PC-3 (cell line): ENCODE data around the gene KDM4C. TPM values are rescaled to one million over a fixed set of nuclear protein-coding genes. Genes with fewer than 3 reads are reported as not detected.

Experiments
- ATAC-seq: fragments of 200-7000 bp; cut with Tn5 transposase; 2 replicates; pipeline ENCODE4 v1.9.1; 2020; ENCODE audit warnings: mild to moderate bottlenecking, moderate library complexity
- BruUV-seq: library from RNA; stranded (reverse); fragments of 400-500 nt; replicated peaks from 2 replicates; lab custom pipeline; 2021; lab: Mats Ljungman, UMichigan
- CTCF ChIA-PET: fragments of 300-600 bp; sonication (Branson Sonifier 250); formaldehyde crosslinking; loops from one replicate; lab custom pipeline; 2022; ENCODE audit warnings: antibody characterized with exemption; lab: Charles Lee
- POLR2A ChIA-PET: fragments of 300-600 bp; sonication (Branson Sonifier 250); formaldehyde crosslinking; loops from one replicate; lab custom pipeline; 2022; ENCODE audit warnings: antibody characterized with exemption; ENCODE audit not compliant: unreplicated experiment; lab: Charles Lee
- DNase-seq: peaks from one replicate; pipeline ENCODE4 v3.0.0-alpha.2; 2015
- H2AFZ ChIP-seq: fragments of 300-600 bp; sonication (generic); 2 replicates; pipeline ENCODE4 v1.6.0; 2016; ENCODE audit warnings: antibody characterized with exemption, low read length
- H3F3A ChIP-seq: fragments of 300-600 bp; sonication (generic); one replicate; pipeline ENCODE4 v1.6.0; 2017; ENCODE audit warnings: antibody characterized with exemption, low read length, control low read depth, mild to moderate bottlenecking; ENCODE audit not compliant: unreplicated experiment
- H3K27ac ChIP-seq: fragments of 300-600 bp; sonication (generic); 2 replicates; pipeline ENCODE4 v1.5.1; 2016; ENCODE audit warnings: mild to moderate bottlenecking, low read length
- H3K27me3 ChIP-seq: fragments of 300-600 bp; sonication (generic); 2 replicates; pipeline ENCODE4 v1.6.1; 2016; ENCODE audit warnings: low read length, mixed read lengths
- H3K36me3 ChIP-seq: fragments of 300-600 bp; sonication (generic); 2 replicates; pipeline ENCODE4 v1.6.1; 2016; ENCODE audit warnings: low read depth, mixed run types, low read length, mixed read lengths
- H3K4me1 ChIP-seq: fragments of 300-600 bp; sonication (generic); 2 replicates; pipeline ENCODE4 v1.5.1; 2016; ENCODE audit warnings: low read length; ENCODE audit not compliant: insufficient read depth
- H3K4me2 ChIP-seq: fragments of 300-600 bp; sonication (generic); 2 replicates; pipeline ENCODE4 v1.6.0; 2016; ENCODE audit warnings: low read length
- H3K4me3 ChIP-seq: fragments of 300-600 bp; sonication (generic); 2 replicates; pipeline ENCODE4 v1.5.1; 2016; ENCODE audit warnings: mild to moderate bottlenecking, low read length, mixed read lengths
- H3K79me2 ChIP-seq: fragments of 300-600 bp; sonication (generic); 2 replicates; pipeline ENCODE4 v1.6.1; 2017; ENCODE audit warnings: low read length, mixed read lengths
- H3K9ac ChIP-seq: fragments of 300-600 bp; sonication (generic); 2 replicates; pipeline ENCODE4 v1.6.0; 2016; ENCODE audit warnings: mild to moderate bottlenecking, low read length
- H3K9me2 ChIP-seq: fragments of 300-600 bp; sonication (generic); replicated peaks from 2 replicates; pipeline ENCODE4 v1.6.1; 2016; ENCODE audit warnings: mixed run types, low read length, mixed read lengths
- H3K9me3 ChIP-seq: fragments of 300-600 bp; sonication (generic); 2 replicates; pipeline ENCODE4 v1.6.1; 2016; ENCODE audit warnings: low read length, mixed read lengths
- H4K20me1 ChIP-seq: fragments of 300-600 bp; sonication (generic); 2 replicates; pipeline ENCODE4 v1.6.1; 2016; ENCODE audit warnings: low read length, mixed read lengths
- CTCF ChIP-seq: fragments of 300-600 bp; sonication (generic); conservative IDR thresholded peaks from 2 replicates; pipeline ENCODE4 v1.5.1; 2017; ENCODE audit warnings: antibody characterized with exemption, low read depth, mild to moderate bottlenecking, low read length
- EZH2 ChIP-seq: fragments of 300-600 bp; sonication (generic); IDR thresholded peaks from one replicate; pipeline ENCODE4 v1.6.1; 2017; ENCODE audit warnings: antibody characterized with exemption, mild to moderate bottlenecking, low read length; ENCODE audit not compliant: unreplicated experiment
- EZH2phosphoT487 ChIP-seq: fragments of 300-600 bp; sonication (generic); IDR thresholded peaks from 2 replicates; pipeline ENCODE4 v1.6.1; 2018; ENCODE audit warnings: mild to moderate bottlenecking, antibody characterized with exemption, low read length, borderline replicate concordance
- intact Hi-C: fragments of 100-400 bp; cut with micrococcal nuclease; formaldehyde crosslinking; loops from 2 replicates; pipeline ENCODE4 v1.9.0; 2023
- total RNA-seq: library from RNA; depleted of rRNA; stranded (reverse); fragments of >200 nt; gene quantifications from 2 replicates; pipeline ENCODE4 v1.2.3, GENCODE V29; 2014

The KDM4C gene
- total RNA-seq, 1 experiment from 2014 or later: 27.0 TPM

GRCh38 chr9:7174884-7175283 is 417.1 kb downstream of the KDM4C start:
- H3K79me2 ChIP-seq: no peaks in the 10 kb centered on the region
- H4K20me1 ChIP-seq: no peaks in the 10 kb centered on the region
- H3K4me2 ChIP-seq: no peak overlapping the region
- intact Hi-C loops: no loop called here
- no peaks in the 10 kb centered on the region for H3F3A ChIP-seq
- TF ChIP-seq EZH2 (no peak), CTCF (no peak; the same call in 1 of the 2 replicates), EZH2phosphoT487 (no peak)
- H3K4me3 ChIP-seq: no peak overlapping the region
- DNase-seq (peak; percentile 8), ATAC-seq (no peak; the same call in 1 of the 2 replicates)
- CTCF ChIA-PET: no interaction called here
- no peak overlapping the region for H2AFZ ChIP-seq
- H3K4me1 ChIP-seq: no peaks in the 10 kb centered on the region
- H3K9me3 ChIP-seq: no peaks in the 10 kb centered on the region
- no peak overlapping the region for H3K9ac ChIP-seq
- H3K27me3 ChIP-seq: no peaks in the 10 kb centered on the region
- H3K36me3 ChIP-seq: no peaks in the 10 kb centered on the region
- POLR2A ChIA-PET: no interaction called here
- H3K27ac ChIP-seq: no peak overlapping the region
- no TSS peak for BruUV-seq
- no peaks in the 10 kb centered on the region for H3K9me2 ChIP-seq

- no peak for TF ChIP-seq CTCF
- TF ChIP-seq EZH2: no peak
- no peak for TF ChIP-seq EZH2phosphoT487
Observed at GRCh38 chr9:7176561-7176960, 418.8 kb downstream of the KDM4C start.

GRCh38 chr9:7177383-7177782 is 419.6 kb downstream of the KDM4C start:
- ChIA-PET POLR2A (no interaction called here), CTCF (no interaction called here)
- intact Hi-C loops: no loop called here
- Histone ChIP-seq H3F3A (no peaks in the 10 kb centered on the region), H3K9me2 (no peaks in the 10 kb centered on the region), H3K4me1 (no peaks in the 10 kb centered on the region), H3K4me3 (no peak overlapping the region), H3K4me2 (no peak overlapping the region), H3K27me3 (no peaks in the 10 kb centered on the region), H4K20me1 (no peaks in the 10 kb centered on the region), H3K79me2 (no peaks in the 10 kb centered on the region), H3K27ac (no peak overlapping the region), H2AFZ (no peak overlapping the region), H3K36me3 (no peaks in the 10 kb centered on the region), H3K9ac (no peak overlapping the region), H3K9me3 (no peaks in the 10 kb centered on the region)
- DNase-seq: no peak
- TF ChIP-seq EZH2phosphoT487 (no peak), CTCF (no peak), EZH2 (no peak)
- no peak for ATAC-seq
- no TSS peak for BruUV-seq

More at GRCh38 chr9:7176561-7176960, 418.8 kb downstream of the KDM4C start:
- POLR2A ChIA-PET: no interaction called here
- no peaks in the 10 kb centered on the region for H3K27me3 ChIP-seq
- no TSS peak for BruUV-seq
- DNase-seq (no peak), ATAC-seq (no peak)
- no peaks in the 10 kb centered on the region for H3K4me1 ChIP-seq
- H3K4me3 ChIP-seq: no peak overlapping the region
- H3K4me2 ChIP-seq: no peak overlapping the region
- H3K27ac ChIP-seq: no peak overlapping the region
- H3K36me3 ChIP-seq: no peaks in the 10 kb centered on the region
- H3F3A ChIP-seq: no peaks in the 10 kb centered on the region
- H3K9ac ChIP-seq: no peak overlapping the region
- no peaks in the 10 kb centered on the region for H3K9me2 ChIP-seq
- intact Hi-C loops: no loop called here
- H3K79me2 ChIP-seq: no peaks in the 10 kb centered on the region
- no peak overlapping the region for H2AFZ ChIP-seq
- no peaks in the 10 kb centered on the region for H3K9me3 ChIP-seq
- CTCF ChIA-PET: no interaction called here
- no peaks in the 10 kb centered on the region for H4K20me1 ChIP-seq
